NCI-H1092 treated with DMSO at 0.1 percent for 48 hours (cell line): Measurements from ENCODE around the gene RBM15.

Experiments
- DNase-seq: peaks from one replicate; lab custom pipeline; 2025; lab: John Stamatoyannopoulos, UW

The RBM15 gene

DNA sequence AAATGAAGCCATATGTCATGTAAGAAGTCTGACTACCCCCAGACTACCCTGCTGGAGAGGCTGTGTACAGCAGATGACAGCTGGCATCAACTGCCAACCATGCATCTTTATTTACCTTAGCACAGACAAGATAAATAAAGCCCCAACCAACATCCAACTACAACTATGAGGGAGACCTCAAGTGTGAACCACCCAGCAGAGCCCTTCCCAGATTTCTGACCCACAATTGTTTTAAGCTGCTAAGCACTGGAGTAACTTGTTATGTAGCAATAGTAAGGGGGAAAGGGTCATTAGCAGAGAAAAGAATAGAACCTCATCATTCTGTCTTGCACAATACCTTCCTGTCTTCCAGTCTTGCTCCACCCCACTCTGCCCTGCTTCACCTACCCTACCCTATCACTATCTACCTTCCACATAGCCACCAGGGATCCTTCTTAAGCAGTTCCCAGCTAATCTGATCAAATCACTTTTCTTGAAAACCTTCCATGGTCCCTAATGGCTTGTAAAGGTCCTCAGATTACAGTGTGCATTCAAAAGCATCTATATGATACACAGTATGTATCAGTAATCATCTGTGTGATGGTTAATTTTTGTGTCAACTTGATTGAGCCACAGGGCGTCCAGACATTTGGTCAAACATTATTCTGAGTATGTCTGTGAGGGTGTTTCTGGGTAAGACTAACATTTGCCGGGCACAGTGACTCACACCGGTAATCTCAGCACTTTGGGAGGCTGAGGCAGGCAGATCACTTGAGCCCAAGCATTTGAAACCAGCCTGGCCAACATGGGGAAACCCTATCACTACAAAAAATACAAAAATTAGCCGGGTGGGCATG, 19.6 kb upstream of the RBM15 start:
- DNase-seq: no peak

- DNase-seq: no peak
These were observed 19.0 kb upstream of the RBM15 start for GRCh38 chr1:110320168-110320518.

DNA sequence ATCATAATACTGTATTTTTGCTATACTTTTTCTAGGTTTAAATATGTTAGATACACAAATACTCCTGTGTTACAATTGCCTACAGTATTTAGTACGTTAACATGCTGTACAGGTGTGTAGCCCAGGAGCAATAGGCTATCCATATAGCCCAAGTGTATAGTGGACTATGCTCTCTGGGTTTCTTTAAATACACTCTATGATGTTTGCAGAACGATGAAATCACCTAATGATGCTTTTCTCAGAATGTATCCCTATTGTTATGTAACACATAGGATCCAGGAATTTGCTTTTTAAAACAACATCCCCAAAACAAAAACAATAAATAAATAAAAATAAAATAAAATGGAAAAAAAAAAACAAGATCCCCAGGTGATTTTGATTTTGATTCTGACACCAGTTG, 18.1 kb upstream of the RBM15 start:
- no peak for DNase-seq

DNA sequence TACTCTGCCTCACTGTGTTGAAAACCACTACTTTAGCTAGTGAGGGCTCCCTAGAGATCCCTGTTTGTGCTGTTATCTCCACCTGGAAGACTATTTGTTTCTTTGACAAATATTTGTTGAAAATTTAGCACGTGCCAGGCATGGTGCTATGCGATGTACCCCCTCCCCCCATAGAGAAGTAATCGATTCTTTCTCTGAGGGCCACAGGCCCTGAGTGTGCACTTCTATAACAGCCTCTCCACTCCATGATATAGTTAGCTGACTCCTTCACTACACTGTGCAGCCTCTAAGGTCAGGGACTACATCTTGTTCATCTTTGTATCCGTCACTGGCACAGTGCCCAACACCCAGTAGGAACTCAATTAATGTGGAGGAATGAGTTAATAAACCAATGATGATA, 17.3 kb upstream of the RBM15 start:
- no peak for DNase-seq

GRCh38 chr1:110324667-110325066, 14.5 kb upstream of the RBM15 start:
- DNase-seq: no peak

GRCh38 chr1:110326826-110327225, 12.4 kb upstream of the RBM15 start:
- DNase-seq: no peak

DNA sequence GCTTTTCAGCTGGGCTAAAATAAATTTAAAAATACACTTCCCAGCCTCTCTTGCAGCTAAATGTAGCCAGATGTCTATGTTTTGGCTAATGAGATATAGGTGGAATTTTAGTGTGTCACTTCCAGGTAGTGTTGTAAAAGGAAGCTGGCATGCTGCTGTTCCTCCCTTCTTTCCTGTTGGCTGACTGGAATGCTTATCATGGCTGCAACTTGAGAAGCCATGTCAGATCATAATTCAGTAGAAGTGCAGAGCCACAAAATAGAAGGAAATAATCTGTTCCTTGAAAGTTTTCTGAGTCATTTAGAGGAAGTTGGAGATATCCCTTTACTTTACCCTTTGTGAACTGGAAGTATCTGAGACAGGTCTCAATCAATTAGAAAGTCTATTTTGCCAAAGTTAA, 10.9 kb upstream of the RBM15 start:
- DNase-seq: no peak

DNA sequence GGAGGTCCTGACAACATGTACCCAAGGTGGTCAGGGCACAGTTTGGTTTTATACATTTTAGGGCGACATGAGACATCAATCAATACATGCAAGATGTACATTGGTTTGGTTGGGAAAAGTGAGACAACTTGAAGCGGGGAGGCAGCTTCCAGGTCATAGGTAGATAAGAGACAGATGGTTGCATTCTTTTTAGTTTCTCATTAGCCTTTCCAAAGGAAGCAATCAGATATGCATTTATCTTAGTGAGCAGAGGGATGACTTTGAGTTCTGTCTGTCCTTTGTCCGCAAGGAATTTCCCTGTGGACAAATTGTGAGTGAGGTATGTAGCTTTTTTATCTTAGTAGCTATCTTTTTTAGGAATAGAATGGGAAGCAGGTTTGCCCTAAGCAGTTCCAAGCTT, 10.5 kb upstream of the RBM15 start:
- DNase-seq: no peak

DNA sequence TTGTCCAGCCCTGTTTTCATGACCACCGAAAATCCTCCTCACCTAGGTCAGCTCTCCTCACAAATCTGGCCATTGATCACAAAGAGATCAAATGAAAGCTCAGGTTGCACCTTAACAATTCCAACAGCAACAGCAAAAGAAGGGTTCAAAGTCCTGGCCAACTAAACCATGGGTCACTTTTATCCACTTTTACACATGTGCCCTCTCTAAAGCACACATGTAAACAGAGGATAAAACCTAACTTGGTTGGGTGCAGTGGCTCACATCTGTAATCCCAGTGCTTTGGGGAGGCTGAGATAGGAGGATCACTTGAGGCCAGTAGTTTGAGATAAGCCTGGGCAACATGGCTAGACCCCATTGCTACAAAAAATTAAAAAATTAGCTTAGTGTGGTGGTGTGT, 3.9 kb upstream of the RBM15 start:
- no peak for DNase-seq

DNA sequence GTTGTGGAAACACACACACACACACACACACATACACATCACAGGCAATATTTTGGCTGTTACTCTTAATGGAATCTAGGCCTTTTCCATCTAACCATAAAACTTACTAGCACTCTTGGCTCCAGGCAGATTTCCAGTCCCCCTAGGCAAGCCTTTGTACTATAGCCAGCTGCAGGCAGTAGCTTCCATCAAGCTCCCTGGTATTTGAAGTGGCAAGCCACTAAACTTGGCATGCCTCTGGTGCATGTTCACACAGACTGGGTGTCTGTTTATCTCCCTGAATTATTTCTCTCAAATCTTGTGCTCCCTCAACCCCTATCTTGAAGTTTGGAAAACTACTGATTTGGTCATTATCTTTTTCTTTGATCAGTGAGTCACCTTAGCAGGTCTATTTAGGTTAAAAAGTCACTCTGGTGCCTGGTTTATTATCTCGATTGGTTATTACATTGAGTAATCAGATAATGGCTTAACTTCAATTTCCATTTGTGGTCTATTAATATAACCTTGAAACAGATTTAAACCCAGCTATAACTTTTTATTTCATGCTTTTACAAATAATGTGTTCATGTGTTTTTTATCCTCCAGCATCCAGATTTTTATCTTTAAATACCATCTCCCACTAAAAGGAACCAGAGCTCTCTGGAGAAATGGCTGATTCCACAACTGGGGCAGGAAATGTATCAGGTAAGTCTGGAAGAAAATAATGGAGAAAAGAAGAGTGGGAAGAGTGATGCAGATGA, 2.7 kb upstream of the RBM15 start:
- no peak for DNase-seq

- peak; percentile 79 for DNase-seq
These were observed 1.4 kb upstream of the RBM15 start for GRCh38 chr1:110337704-110338308.

DNA sequence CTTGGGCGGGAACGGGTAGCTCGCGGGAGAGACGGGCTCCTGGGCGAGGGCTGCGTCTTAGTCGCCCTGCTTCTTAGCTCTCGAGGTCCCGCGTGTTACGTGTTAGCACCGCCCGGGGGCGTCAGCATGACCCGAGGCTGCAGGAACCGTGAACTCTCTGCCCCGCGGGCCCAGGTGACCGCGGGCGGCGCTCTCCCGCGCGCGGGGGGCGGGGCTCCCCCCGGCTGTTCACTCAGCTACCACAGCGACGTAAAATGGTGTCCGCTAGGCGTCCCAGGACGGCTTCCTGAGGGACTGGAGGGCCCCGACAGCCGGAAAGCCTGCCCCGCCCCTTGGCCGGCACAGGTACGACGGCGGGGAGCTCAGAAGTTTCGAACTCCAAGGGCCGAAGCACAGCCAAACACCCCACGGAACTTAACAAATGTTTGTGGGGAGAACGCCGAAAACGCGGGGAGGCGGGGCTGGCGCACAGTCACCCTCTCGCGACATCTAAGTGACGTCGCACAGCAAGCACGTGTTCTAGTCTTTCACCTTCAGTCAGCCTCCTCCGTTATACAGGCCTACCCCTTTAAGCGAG, 780 bp upstream of the RBM15 start:
- peak; percentile 95 for DNase-seq

DNA sequence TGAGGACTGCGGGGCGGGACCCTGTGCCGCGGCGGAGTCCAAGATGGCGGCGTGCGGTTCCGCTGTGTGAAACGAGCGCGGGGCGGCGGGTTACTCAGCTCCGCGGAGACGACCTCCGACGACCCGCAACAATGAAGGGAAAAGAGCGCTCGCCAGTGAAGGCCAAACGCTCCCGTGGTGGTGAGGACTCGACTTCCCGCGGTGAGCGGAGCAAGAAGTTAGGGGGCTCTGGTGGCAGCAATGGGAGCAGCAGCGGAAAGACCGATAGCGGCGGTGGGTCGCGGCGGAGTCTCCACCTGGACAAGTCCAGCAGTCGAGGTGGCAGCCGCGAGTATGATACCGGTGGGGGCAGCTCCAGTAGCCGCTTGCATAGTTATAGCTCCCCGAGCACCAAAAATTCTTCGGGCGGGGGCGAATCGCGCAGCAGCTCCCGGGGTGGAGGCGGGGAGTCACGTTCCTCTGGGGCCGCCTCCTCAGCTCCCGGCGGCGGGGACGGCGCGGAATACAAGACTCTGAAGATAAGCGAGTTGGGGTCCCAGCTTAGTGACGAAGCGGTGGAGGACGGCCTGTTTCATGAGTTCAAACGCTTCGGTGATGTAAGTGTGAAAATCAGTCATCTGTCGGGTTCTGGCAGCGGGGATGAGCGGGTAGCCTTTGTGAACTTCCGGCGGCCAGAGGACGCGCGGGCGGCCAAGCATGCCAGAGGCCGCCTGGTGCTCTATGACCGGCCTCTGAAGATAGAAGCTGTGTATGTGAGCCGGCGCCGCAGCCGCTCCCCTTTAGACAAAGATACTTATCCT, 430 bp downstream of the RBM15 start:
- DNase-seq: peak; percentile 34

GRCh38 chr1:110340207-110340468, 961 bp downstream of the RBM15 start:
- no peak for DNase-seq

DNA sequence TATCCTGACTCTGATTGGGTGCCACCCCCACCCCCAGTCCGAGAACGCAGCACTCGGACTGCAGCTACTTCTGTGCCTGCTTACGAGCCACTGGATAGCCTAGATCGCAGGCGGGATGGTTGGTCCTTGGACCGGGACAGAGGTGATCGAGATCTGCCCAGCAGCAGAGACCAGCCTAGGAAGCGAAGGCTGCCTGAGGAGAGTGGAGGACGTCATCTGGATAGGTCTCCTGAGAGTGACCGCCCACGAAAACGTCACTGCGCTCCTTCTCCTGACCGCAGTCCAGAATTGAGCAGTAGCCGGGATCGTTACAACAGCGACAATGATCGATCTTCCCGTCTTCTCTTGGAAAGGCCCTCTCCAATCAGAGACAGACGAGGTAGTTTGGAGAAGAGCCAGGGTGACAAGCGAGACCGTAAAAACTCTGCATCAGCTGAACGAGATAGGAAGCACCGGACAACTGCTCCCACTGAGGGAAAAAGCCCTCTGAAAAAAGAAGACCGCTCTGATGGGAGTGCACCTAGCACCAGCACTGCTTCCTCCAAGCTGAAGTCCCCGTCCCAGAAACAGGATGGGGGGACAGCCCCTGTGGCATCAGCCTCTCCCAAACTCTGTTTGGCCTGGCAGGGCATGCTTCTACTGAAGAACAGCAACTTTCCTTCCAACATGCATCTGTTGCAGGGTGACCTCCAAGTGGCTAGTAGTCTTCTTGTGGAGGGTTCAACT, 2.1 kb downstream of the RBM15 start:
- no peak for DNase-seq

DNA sequence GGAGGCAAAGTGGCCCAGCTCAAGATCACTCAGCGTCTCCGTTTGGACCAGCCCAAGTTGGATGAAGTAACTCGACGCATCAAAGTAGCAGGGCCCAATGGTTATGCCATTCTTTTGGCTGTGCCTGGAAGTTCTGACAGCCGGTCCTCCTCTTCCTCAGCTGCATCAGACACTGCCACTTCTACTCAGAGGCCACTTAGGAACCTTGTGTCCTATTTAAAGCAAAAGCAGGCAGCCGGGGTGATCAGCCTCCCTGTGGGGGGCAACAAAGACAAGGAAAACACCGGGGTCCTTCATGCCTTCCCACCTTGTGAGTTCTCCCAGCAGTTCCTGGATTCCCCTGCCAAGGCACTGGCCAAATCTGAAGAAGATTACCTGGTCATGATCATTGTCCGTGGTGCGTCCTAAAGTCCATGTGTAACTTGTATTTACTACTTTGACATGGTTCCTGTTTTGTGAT, 2.7 kb downstream of the RBM15 start:
- no peak for DNase-seq

- DNase-seq: no peak
These were observed 4.1 kb downstream of the RBM15 start for GRCh38 chr1:110343249-110343648.

DNA sequence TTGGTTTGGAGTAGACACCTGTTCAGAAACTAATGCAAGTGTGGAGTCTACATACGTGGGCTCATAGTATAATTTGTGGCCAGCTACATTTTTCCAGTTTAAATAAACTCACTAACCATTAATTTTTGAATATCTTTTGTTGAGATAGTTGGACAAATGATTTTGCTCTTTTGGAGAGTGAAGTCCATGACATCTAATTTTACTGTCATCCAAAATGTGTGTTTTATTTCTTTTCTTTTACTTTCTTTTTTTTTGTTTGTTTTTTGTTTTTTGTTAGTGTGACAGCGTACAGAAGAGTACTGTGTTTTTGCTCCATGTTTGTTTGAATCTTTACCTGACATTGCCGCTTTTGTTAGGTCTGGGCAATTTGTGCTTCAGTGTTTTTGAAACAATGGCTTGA, 5.0 kb downstream of the RBM15 start:
- no peak for DNase-seq

GRCh38 chr1:110345480-110345879, 6.3 kb downstream of the RBM15 start:
- DNase-seq: no peak

DNA sequence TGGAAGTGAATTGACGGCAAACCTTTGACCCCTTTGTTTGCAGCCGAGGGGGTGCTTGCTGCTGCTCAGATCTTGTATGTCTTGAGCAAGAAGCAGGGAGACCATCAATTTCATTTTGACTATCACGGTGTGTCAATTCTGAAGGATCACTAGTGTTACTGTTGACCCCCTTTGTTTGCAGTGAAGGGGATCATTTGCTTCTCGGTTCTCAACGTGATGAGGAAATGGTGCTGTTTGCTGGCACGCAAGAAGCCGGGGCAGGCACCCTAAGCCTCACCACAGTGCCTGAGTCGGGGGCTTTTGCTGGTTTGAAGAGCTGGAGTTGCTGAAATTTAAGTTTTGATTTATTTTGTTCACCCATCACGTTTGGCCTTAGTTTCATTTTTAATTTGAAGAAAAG, 7.5 kb downstream of the RBM15 start:
- DNase-seq: no peak

DNA sequence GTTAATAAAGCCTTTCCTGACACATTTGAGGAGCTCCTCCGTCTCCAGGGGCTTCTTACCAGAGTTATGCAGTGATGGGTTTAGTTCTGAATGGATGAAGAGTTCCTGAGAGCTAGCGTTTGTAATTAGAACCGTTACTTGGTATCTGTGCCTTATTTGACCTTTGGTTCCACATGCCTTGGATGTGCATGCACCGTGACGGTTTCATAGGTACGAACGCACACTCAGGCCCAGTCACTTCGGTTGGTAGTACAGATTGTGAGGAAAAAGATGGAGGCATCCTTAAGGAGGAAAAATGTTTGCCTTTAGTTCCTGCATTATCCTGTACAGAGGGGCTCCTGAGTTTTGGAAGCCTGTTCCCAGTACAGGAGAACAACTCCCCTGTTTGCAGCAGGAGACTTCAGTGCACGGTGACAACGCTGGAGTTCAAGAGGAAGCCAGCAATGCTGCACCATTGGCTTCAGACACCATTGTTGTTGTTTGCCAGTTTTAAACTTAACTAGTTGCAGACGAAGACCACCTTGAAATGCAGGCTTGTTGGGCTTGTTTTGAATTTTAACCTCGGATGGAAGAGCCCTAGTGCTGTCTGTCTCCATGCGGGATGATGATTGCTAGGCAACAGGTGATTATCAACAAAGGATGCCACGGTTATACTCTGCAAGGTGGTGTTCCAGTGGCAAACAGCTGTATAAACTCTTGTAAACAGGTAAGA, 8.2 kb downstream of the RBM15 start:
- no peak for DNase-seq
